ENCODE data around the gene CLTCL1.
A peak's percentile ranks its signal among the peaks of the same experiment; 100 is the strongest.

The CLTCL1 gene

GRCh38 chr22:19244600-19245352 lies 46.7 kb downstream of the CLTCL1 start:
- no peak for DNase-seq

GRCh38 chr22:19242699-19243098 lies 48.8 kb downstream of the CLTCL1 start:
- no peak for DNase-seq

GRCh38 chr22:19241593-19241906 lies 50.0 kb downstream of the CLTCL1 start:
- no peak for DNase-seq

- no peak for DNase-seq
Observed at GRCh38 chr22:19240813-19241592, 50.5 kb downstream of the CLTCL1 start.

- peak; percentile 51 to 61 for DNase-seq
Observed at GRCh38 chr22:19239464-19239863, 52.1 kb downstream of the CLTCL1 start.

GRCh38 chr22:19238900-19239299 lies 52.6 kb downstream of the CLTCL1 start:
- no peak for DNase-seq

GRCh38 chr22:19235874-19236273 lies 55.6 kb downstream of the CLTCL1 start:
- no peak for DNase-seq

- DNase-seq, result no peak
Observed at GRCh38 chr22:19234126-19234896, 57.2 kb downstream of the CLTCL1 start.

- DNase-seq, result no peak
Observed at GRCh38 chr22:19233189-19233661, 58.3 kb downstream of the CLTCL1 start.

- DNase-seq, result no peak
Observed at GRCh38 chr22:19232623-19233022, 58.9 kb downstream of the CLTCL1 start.

GRCh38 chr22:19231986-19232385 lies 59.5 kb downstream of the CLTCL1 start:
- no peak for DNase-seq

GRCh38 chr22:19229600-19229999 lies 61.9 kb downstream of the CLTCL1 start:
- DNase-seq, result no peak

- DNase-seq, result no peak
Observed at GRCh38 chr22:19228179-19228578, 63.3 kb downstream of the CLTCL1 start.

GRCh38 chr22:19226428-19226827 lies 65.1 kb downstream of the CLTCL1 start:
- DNase-seq, result no peak

- no peak for DNase-seq
Observed at GRCh38 chr22:19225560-19225959, 66.0 kb downstream of the CLTCL1 start.

GRCh38 chr22:19224985-19225384 lies 66.5 kb downstream of the CLTCL1 start:
- no peak for DNase-seq

GRCh38 chr22:19224557-19224956 lies 67.0 kb downstream of the CLTCL1 start:
- no peak for DNase-seq

GRCh38 chr22:19223617-19224016 lies 67.9 kb downstream of the CLTCL1 start:
- no peak for DNase-seq

- no peak for DNase-seq
Observed at GRCh38 chr22:19223110-19223509, 68.4 kb downstream of the CLTCL1 start.

- no peak for DNase-seq
Observed at GRCh38 chr22:19222242-19223005, 69.1 kb downstream of the CLTCL1 start.

- DNase-seq, result no peak
Observed at GRCh38 chr22:19220867-19221266, 70.7 kb downstream of the CLTCL1 start.

- DNase-seq, result no peak
Observed at GRCh38 chr22:19218541-19219233, 72.8 kb downstream of the CLTCL1 start.
